Astrocyte of the spinal cord (primary cell): ENCODE data around the gene TCAF1.
A peak's percentile ranks its signal among the peaks of the same experiment; 100 is the strongest.

Source experiments
- DNase-seq: peaks from one replicate; pipeline ENCODE4 v3.0.0; 2011; ENCODE audit warnings: low read depth, low spot score
- H3K4me3 ChIP-seq: 2 replicates; pipeline ENCODE4 v1.5.1; 2011; ENCODE audit warnings: low read depth, mild to moderate bottlenecking, low read length, moderate library complexity
- in situ Hi-C: cut with HindIII; loops from 2 replicates; pipeline ENCODE4 v1.10.0; 2017; ENCODE audit warnings: low sequenced_read_pairs
- TF ChIP-seq, protein P1 (sequence below): IDR thresholded peaks from 2 replicates; pipeline ENCODE4 v1.5.1; 2012; ENCODE audit warnings: low read depth, mild to moderate bottlenecking, low read length, inconsistent platforms

The TCAF1 gene

GRCh38 chr7:143906151-143906550, 4.2 kb upstream of the TCAF1 start:
- in situ Hi-C loops: no loop called here
- no peak overlapping the region for H3K4me3 ChIP-seq
- TF ChIP-seq, protein P1, sequence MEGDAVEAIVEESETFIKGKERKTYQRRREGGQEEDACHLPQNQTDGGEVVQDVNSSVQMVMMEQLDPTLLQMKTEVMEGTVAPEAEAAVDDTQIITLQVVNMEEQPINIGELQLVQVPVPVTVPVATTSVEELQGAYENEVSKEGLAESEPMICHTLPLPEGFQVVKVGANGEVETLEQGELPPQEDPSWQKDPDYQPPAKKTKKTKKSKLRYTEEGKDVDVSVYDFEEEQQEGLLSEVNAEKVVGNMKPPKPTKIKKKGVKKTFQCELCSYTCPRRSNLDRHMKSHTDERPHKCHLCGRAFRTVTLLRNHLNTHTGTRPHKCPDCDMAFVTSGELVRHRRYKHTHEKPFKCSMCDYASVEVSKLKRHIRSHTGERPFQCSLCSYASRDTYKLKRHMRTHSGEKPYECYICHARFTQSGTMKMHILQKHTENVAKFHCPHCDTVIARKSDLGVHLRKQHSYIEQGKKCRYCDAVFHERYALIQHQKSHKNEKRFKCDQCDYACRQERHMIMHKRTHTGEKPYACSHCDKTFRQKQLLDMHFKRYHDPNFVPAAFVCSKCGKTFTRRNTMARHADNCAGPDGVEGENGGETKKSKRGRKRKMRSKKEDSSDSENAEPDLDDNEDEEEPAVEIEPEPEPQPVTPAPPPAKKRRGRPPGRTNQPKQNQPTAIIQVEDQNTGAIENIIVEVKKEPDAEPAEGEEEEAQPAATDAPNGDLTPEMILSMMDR: no peak
- DNase-seq: no peak

DNA sequence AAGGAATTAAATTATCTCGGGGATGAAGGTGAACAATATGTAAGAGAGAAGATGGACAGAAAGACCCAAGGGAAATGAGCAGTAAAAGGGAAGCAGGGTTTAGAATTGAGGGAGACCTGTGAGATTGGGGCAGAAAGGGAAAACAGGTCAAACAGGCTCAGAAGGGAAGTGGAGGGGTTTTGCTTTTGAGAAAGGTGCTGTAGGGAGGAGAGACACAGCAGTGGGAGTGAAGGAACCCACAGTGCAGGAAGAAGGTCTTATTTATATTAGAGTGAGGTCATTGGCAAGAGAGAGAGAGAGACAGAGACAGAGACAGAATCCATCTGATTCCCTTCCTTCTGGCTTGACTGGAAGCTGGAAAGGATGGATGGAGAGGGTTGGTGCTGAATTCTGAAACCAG, 3.5 kb upstream of the TCAF1 start:
- in situ Hi-C loops: no loop called here
- TF ChIP-seq, protein P1: no peak
- no peak overlapping the region for H3K4me3 ChIP-seq
- no peak for DNase-seq

DNA sequence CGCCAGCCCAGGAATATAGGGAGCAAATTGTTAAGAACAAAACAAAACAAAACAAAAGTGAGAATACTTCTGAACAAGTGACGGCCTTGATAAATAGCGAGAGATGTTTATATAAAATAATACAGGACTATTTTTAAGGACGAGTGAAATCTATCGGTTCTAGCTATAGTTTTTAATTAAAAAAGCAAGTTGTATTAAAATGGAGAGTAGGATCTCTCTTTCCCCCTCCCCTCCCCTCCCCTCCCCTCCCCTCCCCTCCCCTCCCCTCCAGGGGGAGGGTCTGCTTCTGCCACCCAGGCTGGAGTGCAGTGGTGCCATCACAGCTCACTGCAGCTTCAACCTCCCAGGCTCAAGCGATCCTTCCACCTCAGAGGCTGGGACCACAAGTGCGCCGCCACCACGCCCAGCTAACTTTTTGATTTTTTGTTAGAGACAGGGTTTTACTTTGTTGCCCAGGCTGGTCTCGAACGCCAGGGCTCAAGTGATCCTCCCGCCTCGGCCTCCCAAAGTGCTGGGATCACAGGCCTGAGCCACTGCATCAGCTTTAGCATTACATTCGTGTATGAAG, 440 bp upstream of the TCAF1 start:
- TF ChIP-seq, protein P1: no peak
- DNase-seq: no peak
- no peak overlapping the region for H3K4me3 ChIP-seq
- in situ Hi-C loops: no loop called here

DNA sequence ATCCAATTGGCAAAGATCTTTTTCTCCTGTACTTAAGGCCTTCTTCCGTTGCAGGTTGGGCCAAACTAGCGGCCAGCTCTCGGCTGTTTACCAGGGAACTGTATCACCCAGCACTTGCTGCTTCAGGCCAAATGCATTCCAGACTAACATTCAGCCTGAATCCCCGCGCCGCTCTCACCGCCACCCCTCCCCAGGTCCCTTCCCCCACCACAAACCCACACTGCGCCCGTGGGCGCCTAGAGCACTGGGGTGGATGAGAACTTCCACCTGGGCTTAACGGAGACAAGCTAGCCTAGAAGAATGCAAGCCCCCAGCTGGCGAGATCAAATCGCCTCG, 676 bp downstream of the TCAF1 start:
- DNase-seq: peak; percentile 62
- TF ChIP-seq, protein P1: no peak
- in situ Hi-C loops: no loop called here
- peak overlapping the region; percentile 82 for H3K4me3 ChIP-seq

DNA sequence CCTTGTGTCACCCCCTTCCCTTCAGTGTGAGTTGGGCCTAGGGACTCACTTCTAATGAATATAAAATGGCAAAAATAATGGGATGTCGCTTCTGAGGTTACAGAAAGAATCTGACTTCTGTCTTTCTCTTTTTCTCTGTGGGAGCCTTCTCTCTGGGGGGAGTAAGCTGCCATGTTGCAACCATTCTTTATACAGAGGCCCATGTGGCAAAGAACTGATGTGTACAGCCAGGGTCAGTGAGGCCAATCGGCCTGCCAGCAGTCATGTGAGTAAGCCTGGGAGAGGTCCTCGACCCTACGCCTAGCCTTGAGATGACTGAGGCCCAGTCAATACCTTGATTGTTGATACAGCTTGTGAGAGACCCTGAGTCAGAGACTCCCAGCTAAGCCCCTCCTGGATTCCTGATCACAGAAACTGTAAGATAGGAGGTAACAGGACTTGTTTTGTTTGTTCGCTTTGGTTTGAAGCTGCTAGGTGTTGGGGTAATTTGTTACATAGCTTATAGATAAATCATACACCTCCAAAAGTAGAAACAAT, 1.7 kb downstream of the TCAF1 start:
- DNase-seq: peak; percentile 25
- H3K4me3 ChIP-seq: peak overlapping the region; percentile 82
- TF ChIP-seq, protein P1: no peak
- in situ Hi-C loops: no loop called here

GRCh38 chr7:143898810-143899209, 3.2 kb downstream of the TCAF1 start:
- no peak for DNase-seq
- in situ Hi-C loops: no loop called here
- no peak overlapping the region for H3K4me3 ChIP-seq
- TF ChIP-seq, protein P1: no peak
